SK-N-SH treated with all-trans-retinoic acid at 6 μM for 48 hours (cell line): ENCODE data around the gene ZSCAN25.

Experiments
- ARNTL ChIP-seq: fragments of 450-650 bp; formaldehyde crosslinking; IDR thresholded peaks from 2 replicates; pipeline ENCODE4 v1.5.0; 2020; ENCODE audit warnings: low read depth, mild to moderate bottlenecking, moderate library complexity, borderline replicate concordance
- BACH2 ChIP-seq: fragments of 250-450 bp; sonication (Bioruptor Pico); IDR thresholded peaks from 2 replicates; pipeline ENCODE4 v1.9.0; 2021; ENCODE audit warnings: mild to moderate bottlenecking, borderline replicate concordance
- CREB5 ChIP-seq: fragments of 250-450 bp; sonication (Bioruptor Pico); IDR thresholded peaks from 2 replicates; pipeline ENCODE4 v1.5.1; 2020; ENCODE audit warnings: low read depth, mild to moderate bottlenecking, moderate library complexity
- CSDC2 ChIP-seq: fragments of 250-450 bp; sonication (Bioruptor Pico); IDR thresholded peaks from 2 replicates; pipeline ENCODE4 v1.5.0; 2020; ENCODE audit warnings: mild to moderate bottlenecking, moderate library complexity
- ISL1 ChIP-seq: fragments of 250-450 bp; sonication (Bioruptor Pico); IDR thresholded peaks from 2 replicates; pipeline ENCODE4 v2.1.2; 2022; ENCODE audit warnings: mild to moderate bottlenecking, moderate library complexity
- PATZ1 ChIP-seq: fragments of 250-450 bp; sonication (Bioruptor Pico); IDR thresholded peaks from 2 replicates; pipeline ENCODE4 v1.8.0; 2020; ENCODE audit warnings: mild to moderate bottlenecking, moderate library complexity, borderline replicate concordance
- POU6F1 ChIP-seq: fragments of 250-450 bp; sonication (Bioruptor Pico); IDR thresholded peaks from 2 replicates; pipeline ENCODE4 v1.8.0; 2021; ENCODE audit warnings: low read depth, mild to moderate bottlenecking, moderate library complexity, borderline replicate concordance
- PPARA ChIP-seq: fragments of 250-450 bp; sonication (Bioruptor Pico); IDR thresholded peaks from 2 replicates; pipeline ENCODE4 v1.5.0; 2020; ENCODE audit warnings: mild to moderate bottlenecking, borderline replicate concordance
- TOX ChIP-seq: fragments of 250-450 bp; sonication (Bioruptor Pico); IDR thresholded peaks from 2 replicates; pipeline ENCODE4 v1.8.0; 2021; ENCODE audit warnings: mild to moderate bottlenecking, moderate library complexity, borderline replicate concordance
- ZC3H10 ChIP-seq: fragments of 250-450 bp; sonication (Bioruptor Pico); IDR thresholded peaks from 2 replicates; pipeline ENCODE4 v1.5.1; 2021; ENCODE audit warnings: mild to moderate bottlenecking, moderate library complexity
- ZFP3 ChIP-seq: fragments of 250-450 bp; sonication (Bioruptor Pico); IDR thresholded peaks from 2 replicates; pipeline ENCODE4 v1.5.0; 2020; ENCODE audit warnings: mild to moderate bottlenecking, moderate library complexity
- ZNF565 ChIP-seq: fragments of 450-650 bp; formaldehyde crosslinking; conservative IDR thresholded peaks from 2 replicates; pipeline ENCODE4 v1.5.0; 2020; ENCODE audit warnings: low read depth, mild to moderate bottlenecking, moderate library complexity

- no peak for TF ChIP-seq ZFP3
- TF ChIP-seq ZNF565 (CRISPR knock-in tag), result no peak
- TF ChIP-seq PPARA, result no peak
- no peak for TF ChIP-seq ISL1 (CRISPR knock-in tag)
- no peak for TF ChIP-seq TOX (CRISPR knock-in tag)
- TF ChIP-seq BACH2 (CRISPR knock-in tag), result no peak
- TF ChIP-seq ARNTL (CRISPR knock-in tag), result no peak
- no peak for TF ChIP-seq PATZ1
- no peak for TF ChIP-seq CREB5 (CRISPR knock-in tag)
- TF ChIP-seq ZC3H10 (CRISPR knock-in tag), result no peak
- TF ChIP-seq POU6F1 (CRISPR knock-in tag), result no peak
- TF ChIP-seq CSDC2 (CRISPR knock-in tag), result no peak
These were observed 16.9 kb upstream of the ZSCAN25 start for GRCh38 chr7:99599836-99600235.
